ENCODE measurements around the gene RIPOR3. TPM values are rescaled to one million over a fixed set of nuclear protein-coding genes. Genes with fewer than 3 reads are reported as not detected.

RIPOR3 gene
- total RNA-seq, 2 experiments from 2014 or later: 0.53 TPM; not detected in 1

GRCh38 chr20:50579511-50579910 lies 111.8 kb downstream of the RIPOR3 start:
- ChIA-PET POLR2A (interaction anchor here (0.6 kb wide), 1 partner anchor 116 kb away, joined by 3 read pairs; no protein-coding TSS in a partner anchor), CTCF (ENCODE audit: unreplicated experiment) (no interaction called here)
- no peak for TF ChIP-seq EZH2phosphoT487 (IDR thresholded peaks at IDR 0.05; ENCODE audit: borderline replicate concordance, low read depth, low read length)
- TF ChIP-seq CTCF (conservative IDR thresholded peaks at IDR 0.05; ENCODE audit: low read length): no peak
- DNase-seq (ENCODE audit: low spot score): no peak
- Histone ChIP-seq H3K27ac (ENCODE audit: low read depth, low read length, poor library complexity, severe bottlenecking) (no peak overlapping the region), H3K9me3 (ENCODE audit: low read length) (no peaks in the 10 kb centered on the region), H3K4me2 (ENCODE audit: low read length) (no peak overlapping the region), H3K36me3 (ENCODE audit: insufficient read depth, low read length) (peaks cover 60% of the 10 kb centered on the region), H3K4me1 (ENCODE audit: insufficient read depth, low read length, poor library complexity, severe bottlenecking) (peaks cover 29% of the 10 kb centered on the region), H2AFZ (ENCODE audit: low read length) (no peak overlapping the region), H3K9me2 (ENCODE audit: insufficient read depth, low read length) (no peaks in the 10 kb centered on the region), H4K20me1 (ENCODE audit: insufficient read depth, low read length) (no peaks in the 10 kb centered on the region), H3K79me2 (ENCODE audit: insufficient read depth, low read depth, low read length) (no peaks in the 10 kb centered on the region), H3K4me3 (ENCODE audit: low read depth, low read length, poor library complexity, severe bottlenecking) (no peak overlapping the region)
- no TSS peak for BruUV-seq (replicated peaks)
- intact Hi-C loops (cut with micrococcal nuclease; ENCODE audit: unreplicated experiment): no loop called here

DNA sequence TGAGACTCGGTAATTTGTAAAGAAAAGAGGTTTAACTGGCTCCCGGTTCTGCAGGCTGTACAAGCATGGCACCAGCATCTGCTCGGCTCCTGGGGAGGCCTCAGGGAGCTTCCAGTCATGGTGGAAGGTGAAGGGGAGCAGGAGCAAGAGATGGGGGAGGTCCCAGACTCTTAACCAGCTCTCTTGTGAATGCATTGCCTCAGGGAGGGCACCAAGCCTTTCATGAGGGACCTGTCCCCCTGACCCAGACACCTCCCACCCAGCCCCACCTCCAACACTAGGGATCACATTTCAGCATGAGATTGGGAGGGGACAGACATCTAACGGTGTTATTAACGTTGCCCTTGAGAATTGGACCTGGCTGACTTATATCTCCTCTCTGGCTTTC lies 112.6 kb downstream of the RIPOR3 start:
- Histone ChIP-seq H3K4me2 (ENCODE audit: low read length) (no peak overlapping the region), H3K4me3 (ENCODE audit: low read depth, low read length, poor library complexity, severe bottlenecking) (no peak overlapping the region), H4K20me1 (ENCODE audit: insufficient read depth, low read length) (no peaks in the 10 kb centered on the region), H3K36me3 (ENCODE audit: insufficient read depth, low read length) (peaks cover 61% of the 10 kb centered on the region), H3K4me1 (ENCODE audit: insufficient read depth, low read length, poor library complexity, severe bottlenecking) (peaks cover 29% of the 10 kb centered on the region), H3K9me2 (ENCODE audit: insufficient read depth, low read length) (no peaks in the 10 kb centered on the region), H3K9me3 (ENCODE audit: low read length) (no peaks in the 10 kb centered on the region), H2AFZ (ENCODE audit: low read length) (no peak overlapping the region), H3K79me2 (ENCODE audit: insufficient read depth, low read depth, low read length) (no peaks in the 10 kb centered on the region), H3K27ac (ENCODE audit: low read depth, low read length, poor library complexity, severe bottlenecking) (no peak overlapping the region)
- CTCF ChIA-PET (ENCODE audit: unreplicated experiment): no interaction called here
- DNase-seq (ENCODE audit: low spot score): no peak
- no peak for TF ChIP-seq EZH2phosphoT487 (IDR thresholded peaks at IDR 0.05; ENCODE audit: borderline replicate concordance, low read depth, low read length)
- TF ChIP-seq CTCF (conservative IDR thresholded peaks at IDR 0.05; ENCODE audit: low read length): no peak
- BruUV-seq (replicated peaks): no TSS peak
- intact Hi-C loops (cut with micrococcal nuclease; ENCODE audit: unreplicated experiment): no loop called here
- POLR2A ChIA-PET: no interaction called here

GRCh38 chr20:50578061-50578777 lies 113.1 kb downstream of the RIPOR3 start:
- BruUV-seq (replicated peaks): no TSS peak
- Histone ChIP-seq H3K9me3 (ENCODE audit: low read length) (no peaks in the 10 kb centered on the region), H3K4me2 (ENCODE audit: low read length) (no peak overlapping the region), H3K27ac (ENCODE audit: low read depth, low read length, poor library complexity, severe bottlenecking) (no peak overlapping the region), H3K9me2 (ENCODE audit: insufficient read depth, low read length) (no peaks in the 10 kb centered on the region), H3K79me2 (ENCODE audit: insufficient read depth, low read depth, low read length) (no peaks in the 10 kb centered on the region), H3K36me3 (ENCODE audit: insufficient read depth, low read length) (peaks cover 55% of the 10 kb centered on the region), H2AFZ (ENCODE audit: low read length) (no peak overlapping the region), H3K4me3 (ENCODE audit: low read depth, low read length, poor library complexity, severe bottlenecking) (no peak overlapping the region), H3K4me1 (ENCODE audit: insufficient read depth, low read length, poor library complexity, severe bottlenecking) (peaks cover 25% of the 10 kb centered on the region), H4K20me1 (ENCODE audit: insufficient read depth, low read length) (no peaks in the 10 kb centered on the region)
- no peak for DNase-seq (ENCODE audit: low spot score)
- ChIA-PET CTCF (ENCODE audit: unreplicated experiment) (no interaction called here), POLR2A (no interaction called here)
- TF ChIP-seq CTCF (conservative IDR thresholded peaks at IDR 0.05; ENCODE audit: low read length) (no peak), EZH2phosphoT487 (IDR thresholded peaks at IDR 0.05; ENCODE audit: borderline replicate concordance, low read depth, low read length) (no peak)
- intact Hi-C loops (cut with micrococcal nuclease; ENCODE audit: unreplicated experiment): no loop called here

Data from OCI-LY7 (cell line).